ENCODE data around the gene BTBD3. TPM values are rescaled to one million over a fixed set of nuclear protein-coding genes. Genes with fewer than 3 reads are reported as not detected.

BTBD3 gene
- total RNA-seq, 2 donors from 2014 or later: 1.1 to 2.4 TPM

DNA sequence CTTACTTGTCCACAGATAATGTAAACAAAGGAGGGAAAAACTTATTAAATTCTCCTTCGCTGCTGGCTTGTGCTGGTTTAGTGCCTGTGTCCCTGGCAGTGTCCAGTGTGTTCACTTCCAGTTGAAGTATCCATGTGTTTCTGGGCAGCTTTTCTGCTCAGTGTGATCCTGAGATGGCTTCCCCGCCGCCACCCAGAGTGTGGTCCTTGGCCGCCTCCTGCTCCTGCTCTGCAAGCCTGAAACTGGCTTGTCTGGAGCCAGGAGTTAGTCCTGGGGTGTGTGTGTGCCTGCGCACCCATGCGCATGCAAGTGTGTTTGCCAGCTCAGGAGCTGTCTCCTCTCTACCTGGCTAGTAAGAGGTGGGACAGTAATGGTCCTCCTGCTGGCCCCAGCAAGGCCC, 7.2 kb downstream of the BTBD3 start:
- no peaks in the 10 kb centered on the region for H3K27me3 Mint-ChIP-seq
- no peak overlapping the region for H3K27ac Mint-ChIP-seq
- DNase-seq: no peak
- H3K36me3 Mint-ChIP-seq (ENCODE audit: low read depth): no peaks in the 10 kb centered on the region
- H3K9me3 ChIP-seq (ENCODE audit: control insufficient read depth, low read length, poor library complexity, severe bottlenecking): no peaks in the 10 kb centered on the region
- H3K4me1 Mint-ChIP-seq: no peaks in the 10 kb centered on the region
- H3K4me3 Mint-ChIP-seq: no peak overlapping the region
- no peak for ATAC-seq

DNA sequence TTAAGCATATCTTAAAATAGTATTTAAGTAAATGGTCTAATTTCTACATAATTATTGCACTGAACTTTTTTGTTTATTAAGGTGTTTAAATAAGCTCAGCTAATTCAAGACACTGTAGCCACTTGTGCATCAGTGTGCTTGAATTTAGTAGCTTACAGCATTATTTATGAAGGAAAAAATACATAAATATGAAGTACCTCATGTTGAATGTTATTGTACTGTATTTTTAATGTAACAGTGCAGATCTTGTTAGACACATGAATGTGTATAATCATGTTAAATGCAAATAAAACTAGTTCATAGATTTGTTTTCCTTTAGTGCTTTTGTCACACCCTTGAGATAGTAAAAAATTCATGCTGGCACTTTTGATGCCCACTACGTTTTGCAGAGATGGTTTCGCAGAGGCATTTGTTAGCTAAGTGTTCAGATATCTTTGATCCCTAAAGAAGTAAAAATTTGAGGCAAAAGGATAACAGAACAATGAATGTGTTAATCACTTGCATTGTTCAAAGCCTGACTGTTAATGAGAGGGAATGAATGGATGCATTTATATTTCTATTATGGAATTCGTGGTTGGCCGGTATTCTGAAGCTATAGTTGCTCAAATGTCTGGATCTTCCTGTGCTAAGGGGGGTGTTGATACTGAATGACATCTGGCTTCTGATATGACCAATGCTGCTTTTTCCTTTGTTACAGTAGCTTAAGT, 8.8 kb downstream of the BTBD3 start:
- Mint-ChIP-seq H3K27ac (no peak overlapping the region), H3K36me3 (ENCODE audit: low read depth) (no peaks in the 10 kb centered on the region), H3K4me1 (no peaks in the 10 kb centered on the region), H3K4me3 (no peak overlapping the region), H3K27me3 (no peaks in the 10 kb centered on the region)
- no peak for ATAC-seq
- DNase-seq: no peak
- no peaks in the 10 kb centered on the region for H3K9me3 ChIP-seq (ENCODE audit: control insufficient read depth, low read length, poor library complexity, severe bottlenecking)

- Mint-ChIP-seq H3K4me1 (no peaks in the 10 kb centered on the region), H3K4me3 (no peak overlapping the region), H3K27ac (no peak overlapping the region), H3K27me3 (no peaks in the 10 kb centered on the region), H3K36me3 (ENCODE audit: low read depth) (no peaks in the 10 kb centered on the region)
- DNase-seq (no peak), ATAC-seq (no peak)
- no peaks in the 10 kb centered on the region for H3K9me3 ChIP-seq (ENCODE audit: control insufficient read depth, low read length, poor library complexity, severe bottlenecking)
These were observed 12.3 kb downstream of the BTBD3 start for GRCh38 chr20:11929947-11930346.

DNA sequence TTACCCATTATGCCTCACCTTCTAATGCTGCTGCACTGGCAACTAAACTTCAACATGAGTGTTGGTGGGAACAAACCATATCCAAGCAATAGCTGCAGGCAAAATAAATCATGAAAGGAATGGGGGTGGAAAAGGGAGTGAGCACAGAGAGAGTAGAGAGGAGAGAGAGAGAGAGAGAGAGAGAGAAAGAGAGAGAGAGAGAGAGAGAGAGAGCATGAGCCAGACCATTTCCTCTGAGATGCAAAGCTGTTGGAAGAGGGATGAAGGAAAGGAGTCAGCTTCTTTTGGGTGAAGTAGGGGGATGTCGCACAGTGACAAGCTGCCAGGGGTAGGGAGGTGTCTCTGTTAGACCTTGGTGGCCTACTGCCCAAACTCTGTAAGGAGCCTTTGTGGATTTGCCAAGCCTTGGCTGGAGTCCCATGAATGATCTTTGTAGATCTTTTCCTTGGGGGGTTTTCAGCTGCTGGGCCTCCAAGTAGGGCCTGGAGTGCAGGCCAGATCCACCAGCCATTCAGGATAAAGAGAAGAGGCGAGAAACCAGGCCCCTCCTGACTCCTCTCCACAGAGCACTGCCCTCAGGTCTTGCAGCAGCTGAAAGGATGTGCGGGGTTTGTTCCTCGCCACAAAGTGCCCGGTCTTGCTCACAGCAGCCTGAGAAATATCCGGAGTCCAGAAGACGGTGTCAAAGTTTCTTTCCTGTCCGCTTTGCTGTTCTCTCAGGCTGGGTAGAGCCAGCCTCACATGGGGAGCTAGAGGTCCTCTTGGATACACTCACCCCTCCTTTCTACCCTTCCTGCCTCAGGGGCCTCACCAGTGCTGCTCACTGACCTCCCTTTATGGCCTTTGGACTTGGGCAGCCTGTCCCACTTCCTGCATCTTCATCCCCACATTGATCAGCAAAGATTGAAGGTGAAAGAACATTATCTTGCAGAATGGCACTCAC, 17.8 kb downstream of the BTBD3 start:
- no peak overlapping the region for H3K27ac Mint-ChIP-seq
- H3K36me3 Mint-ChIP-seq (ENCODE audit: low read depth): no peaks in the 10 kb centered on the region
- H3K4me3 Mint-ChIP-seq: no peak overlapping the region
- no peaks in the 10 kb centered on the region for H3K9me3 ChIP-seq (ENCODE audit: control insufficient read depth, low read length, poor library complexity, severe bottlenecking)
- no peaks in the 10 kb centered on the region for H3K4me1 Mint-ChIP-seq
- H3K27me3 Mint-ChIP-seq: no peaks in the 10 kb centered on the region
- DNase-seq (no peak), ATAC-seq (no peak)

GRCh38 chr20:11936157-11936556, 18.5 kb downstream of the BTBD3 start:
- no peak overlapping the region for H3K4me3 Mint-ChIP-seq
- H3K27me3 Mint-ChIP-seq: no peaks in the 10 kb centered on the region
- no peaks in the 10 kb centered on the region for H3K36me3 Mint-ChIP-seq (ENCODE audit: low read depth)
- H3K27ac Mint-ChIP-seq: no peak overlapping the region
- ATAC-seq: no peak
- H3K9me3 ChIP-seq (ENCODE audit: control insufficient read depth, low read length, poor library complexity, severe bottlenecking): no peaks in the 10 kb centered on the region
- DNase-seq: no peak
- no peaks in the 10 kb centered on the region for H3K4me1 Mint-ChIP-seq

DNA sequence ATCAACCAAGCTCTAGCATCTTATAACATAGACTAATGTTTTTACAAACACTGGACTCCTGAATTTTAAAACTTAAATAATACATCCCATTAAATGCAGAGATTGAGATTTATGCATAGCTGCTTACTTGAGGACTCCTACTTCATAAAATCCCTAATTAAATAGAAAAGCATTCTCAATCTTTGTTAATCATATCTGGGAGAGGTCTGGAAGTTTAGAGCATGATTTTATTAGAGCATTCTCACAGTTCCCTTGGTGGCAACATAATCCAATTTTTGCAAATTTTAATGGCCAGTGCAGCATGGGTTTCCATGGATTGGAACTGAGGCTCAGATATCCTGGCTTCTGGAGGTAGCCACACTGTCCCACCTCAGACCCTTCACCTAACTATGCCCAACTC, 19.5 kb downstream of the BTBD3 start:
- Mint-ChIP-seq H3K27me3 (no peaks in the 10 kb centered on the region), H3K4me3 (no peak overlapping the region), H3K4me1 (no peaks in the 10 kb centered on the region), H3K36me3 (ENCODE audit: low read depth) (no peaks in the 10 kb centered on the region), H3K27ac (no peak overlapping the region)
- DNase-seq (no peak), ATAC-seq (no peak)
- H3K9me3 ChIP-seq (ENCODE audit: control insufficient read depth, low read length, poor library complexity, severe bottlenecking): no peaks in the 10 kb centered on the region

DNA sequence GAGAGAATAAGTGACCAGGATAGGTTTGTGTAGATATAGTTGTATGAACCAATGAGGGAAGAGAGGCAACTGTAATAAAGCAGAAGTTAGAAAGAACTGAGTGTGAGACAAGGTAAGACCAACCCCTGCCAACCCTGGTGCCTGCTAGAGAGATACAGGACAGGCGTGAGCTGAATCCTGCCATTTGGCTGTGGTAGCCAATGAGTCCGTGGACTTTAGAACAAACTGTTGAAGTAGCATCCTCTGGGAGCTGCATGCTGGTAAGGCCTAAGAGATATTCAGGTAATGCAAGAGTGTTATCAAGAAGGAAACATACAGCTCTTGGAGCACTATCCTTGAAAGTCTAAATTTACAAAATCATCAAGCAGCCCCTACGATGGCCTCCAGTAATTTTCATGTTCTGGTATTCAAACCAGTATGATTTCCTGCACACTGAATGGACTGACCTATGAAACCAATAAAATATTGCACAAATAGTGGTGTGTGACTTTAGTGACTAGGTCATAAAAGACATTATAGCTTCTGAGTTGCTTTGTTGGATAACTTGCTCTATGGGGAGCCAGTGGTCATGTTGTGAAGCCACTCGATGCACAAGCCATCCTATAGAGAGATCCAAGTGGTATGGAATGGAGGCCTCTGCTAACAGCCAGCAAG, 24.0 kb downstream of the BTBD3 start:
- Mint-ChIP-seq H3K27me3 (no peaks in the 10 kb centered on the region), H3K4me1 (no peaks in the 10 kb centered on the region), H3K36me3 (ENCODE audit: low read depth) (no peaks in the 10 kb centered on the region), H3K27ac (no peak overlapping the region), H3K4me3 (no peak overlapping the region)
- H3K9me3 ChIP-seq (ENCODE audit: control insufficient read depth, low read length, poor library complexity, severe bottlenecking): no peaks in the 10 kb centered on the region
- ATAC-seq (no peak), DNase-seq (no peak)

GRCh38 chr20:11943778-11944177, 26.1 kb downstream of the BTBD3 start:
- Mint-ChIP-seq H3K27ac (no peak overlapping the region), H3K4me1 (no peaks in the 10 kb centered on the region), H3K27me3 (no peaks in the 10 kb centered on the region), H3K4me3 (no peak overlapping the region), H3K36me3 (ENCODE audit: low read depth) (no peaks in the 10 kb centered on the region)
- no peaks in the 10 kb centered on the region for H3K9me3 ChIP-seq (ENCODE audit: control insufficient read depth, low read length, poor library complexity, severe bottlenecking)
- DNase-seq: no peak
- ATAC-seq: no peak

DNA sequence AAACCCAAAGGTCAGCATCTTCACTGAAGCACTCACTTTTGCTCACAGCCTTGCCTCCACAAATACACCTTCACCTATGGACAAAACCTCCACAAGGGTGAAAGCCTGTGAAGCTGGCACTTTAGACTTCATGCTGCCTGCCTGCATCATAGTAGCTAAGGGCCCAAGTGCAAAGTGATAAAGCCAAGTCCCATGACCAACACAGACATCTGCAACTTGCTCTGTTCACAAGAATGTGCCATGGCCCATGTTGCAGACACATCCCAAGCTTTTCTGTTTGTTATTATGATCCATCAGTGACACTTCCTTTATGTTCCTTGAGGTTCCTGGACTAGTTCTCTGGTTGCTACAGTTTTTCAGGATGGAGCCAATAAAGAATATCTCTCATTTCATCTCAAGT, 31.1 kb downstream of the BTBD3 start:
- Mint-ChIP-seq H3K4me1 (no peaks in the 10 kb centered on the region), H3K27ac (no peak overlapping the region), H3K4me3 (no peak overlapping the region), H3K36me3 (ENCODE audit: low read depth) (no peaks in the 10 kb centered on the region), H3K27me3 (no peaks in the 10 kb centered on the region)
- ATAC-seq: no peak
- H3K9me3 ChIP-seq (ENCODE audit: control insufficient read depth, low read length, poor library complexity, severe bottlenecking): no peaks in the 10 kb centered on the region
- no peak for DNase-seq

DNA sequence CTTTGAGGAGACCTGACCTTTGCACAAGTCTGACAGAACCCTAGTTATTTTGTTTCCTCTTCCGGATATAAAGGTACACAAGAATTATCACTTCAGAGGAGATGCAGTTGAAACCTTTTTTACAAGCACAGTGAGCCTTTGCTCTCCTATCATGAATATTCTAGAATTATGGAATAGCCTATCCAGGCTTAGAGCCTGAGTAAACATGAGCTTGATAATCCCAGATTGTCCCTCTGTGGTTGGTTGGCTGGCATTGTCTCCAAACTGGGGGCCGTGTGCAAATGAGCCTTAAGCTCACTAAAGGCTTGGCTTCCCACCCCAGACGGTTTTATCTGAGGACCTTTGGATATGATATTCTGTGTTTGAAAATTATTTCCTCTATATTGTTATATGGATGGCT, 32.0 kb downstream of the BTBD3 start:
- H3K9me3 ChIP-seq (ENCODE audit: control insufficient read depth, low read length, poor library complexity, severe bottlenecking): no peaks in the 10 kb centered on the region
- Mint-ChIP-seq H3K4me1 (no peaks in the 10 kb centered on the region), H3K4me3 (no peak overlapping the region), H3K27ac (no peak overlapping the region), H3K36me3 (ENCODE audit: low read depth) (no peaks in the 10 kb centered on the region), H3K27me3 (no peaks in the 10 kb centered on the region)
- no peak for ATAC-seq
- DNase-seq: no peak

GRCh38 chr20:11951696-11952095, 34.0 kb downstream of the BTBD3 start:
- H3K36me3 Mint-ChIP-seq (ENCODE audit: low read depth): no peaks in the 10 kb centered on the region
- H3K27ac Mint-ChIP-seq: no peak overlapping the region
- no peak overlapping the region for H3K4me3 Mint-ChIP-seq
- no peaks in the 10 kb centered on the region for H3K4me1 Mint-ChIP-seq
- no peak for DNase-seq
- H3K9me3 ChIP-seq (ENCODE audit: control insufficient read depth, low read length, poor library complexity, severe bottlenecking): no peaks in the 10 kb centered on the region
- H3K27me3 Mint-ChIP-seq: no peaks in the 10 kb centered on the region
- no peak for ATAC-seq

GRCh38 chr20:11952639-11953038, 34.9 kb downstream of the BTBD3 start:
- Mint-ChIP-seq H3K4me3 (no peak overlapping the region), H3K4me1 (no peaks in the 10 kb centered on the region), H3K27me3 (no peaks in the 10 kb centered on the region), H3K27ac (no peak overlapping the region), H3K36me3 (ENCODE audit: low read depth) (no peaks in the 10 kb centered on the region)
- H3K9me3 ChIP-seq (ENCODE audit: control insufficient read depth, low read length, poor library complexity, severe bottlenecking): no peaks in the 10 kb centered on the region
- no peak for ATAC-seq
- no peak for DNase-seq

DNA sequence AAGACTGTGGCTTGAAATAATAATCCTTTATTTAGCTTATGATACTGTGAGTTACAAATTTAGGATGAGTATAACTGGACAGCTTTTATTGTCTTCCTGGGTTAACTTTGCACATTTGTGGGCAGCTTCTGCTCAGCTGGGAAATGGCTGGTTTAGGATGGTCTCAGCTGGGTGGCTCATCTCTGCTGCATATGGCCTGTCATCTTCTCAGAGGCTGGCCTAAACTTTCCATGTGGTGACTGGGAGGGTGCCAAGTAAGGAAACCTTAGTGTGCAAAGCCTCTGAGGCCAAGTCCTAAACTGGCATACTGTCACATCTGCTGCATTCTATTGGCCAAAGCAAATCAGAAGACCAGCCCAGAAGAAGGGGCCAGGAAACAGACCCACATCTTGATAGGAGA, 40.2 kb downstream of the BTBD3 start:
- no peaks in the 10 kb centered on the region for H3K36me3 Mint-ChIP-seq (ENCODE audit: low read depth)
- no peak overlapping the region for H3K4me3 Mint-ChIP-seq
- H3K27ac Mint-ChIP-seq: no peak overlapping the region
- DNase-seq: no peak
- H3K4me1 Mint-ChIP-seq: no peaks in the 10 kb centered on the region
- no peak for ATAC-seq
- H3K27me3 Mint-ChIP-seq: no peaks in the 10 kb centered on the region
- H3K9me3 ChIP-seq (ENCODE audit: control insufficient read depth, low read length, poor library complexity, severe bottlenecking): no peaks in the 10 kb centered on the region

All from T-helper 17 cell (primary cell).